SK-N-SH (cell line): ENCODE data around the gene FCRL6. TPM values are rescaled to one million over a fixed set of nuclear protein-coding genes. Genes with fewer than 3 reads are reported as not detected.
A peak's percentile ranks its signal among the peaks of the same experiment; 100 is the strongest.

Source experiments
- CTCF ChIA-PET: fragments of 300-600, 350-600 bp; formaldehyde crosslinking; extraction: SDS; loops from one replicate; lab custom pipeline; 2021; lab: Yijun Ruan, JAX
- POLR2A ChIA-PET: fragments of 350-600 bp; sonication (Branson Sonifier 250); formaldehyde crosslinking; extraction: SDS; loops from one replicate; lab custom pipeline; 2020; ENCODE audit warnings: antibody characterized with exemption, inconsistent platforms; lab: Yijun Ruan, JAX
- DNase-seq: peaks from one replicate; pipeline ENCODE4 v3.0.0; 2012
- H2AFZ ChIP-seq: fragments of 200-600 bp; sonication (generic); 2 replicates; pipeline ENCODE4 v1.8.1; 2016; ENCODE audit warnings: antibody characterized with exemption, mild to moderate bottlenecking, low read depth
- H3F3A ChIP-seq: fragments of 200-600 bp; sonication (generic); replicated peaks from 2 replicates; pipeline ENCODE3; 2016; ENCODE audit warnings: antibody characterized with exemption, mild to moderate bottlenecking; ENCODE audit not compliant: insufficient read depth
- H3K27ac ChIP-seq, 2 experiments: fragments of 200-500 bp in 1 of 2; fragments of 200-600 bp in 1 of 2; sonication (Bioruptor generic) in 1 of 2; sonication (generic), shearing (Covaris generic) in 1 of 2; 2 replicates each; pipeline versions ENCODE4 v1.5.1 to v1.6.1; 2014 to 2016; ENCODE audit warnings: low read depth in 2 of 2, inconsistent platforms in 1 of 2, low read length in 1 of 2, mild to moderate bottlenecking in 1 of 2, mixed read lengths in 1 of 2
- H3K27me3 ChIP-seq: fragments of 200-600 bp; sonication (generic), shearing (Covaris generic); 2 replicates; pipeline ENCODE4 v1.6.1; 2016; ENCODE audit warnings: mixed run types; ENCODE audit not compliant: insufficient read depth
- H3K36me3 ChIP-seq, 2 experiments: fragments of 200-500 bp in 1 of 2; fragments of 200-600 bp in 1 of 2; sonication (Bioruptor generic) in 1 of 2; sonication (generic) in 1 of 2; replicated peaks in 1 of 2; 2 replicates each; pipeline versions ENCODE3 to v1.5.1; 2014 to 2016; ENCODE audit warnings: low read length in 1 of 2, mild to moderate bottlenecking in 1 of 2; ENCODE audit not compliant: insufficient read depth in 2 of 2, control insufficient read depth in 1 of 2
- H3K4me1 ChIP-seq, 2 experiments: fragments of 200-500 bp in 1 of 2; fragments of 200-600 bp in 1 of 2; sonication (Bioruptor generic) in 1 of 2; sonication (generic), shearing (Covaris generic) in 1 of 2; 2 replicates each; pipeline versions ENCODE4 v1.5.1 to v1.6.1; 2014 to 2016; ENCODE audit warnings: low read depth in 1 of 2, low read length in 1 of 2, mixed run types in 1 of 2; ENCODE audit not compliant: insufficient read depth in 2 of 2, control insufficient read depth in 1 of 2
- H3K4me2 ChIP-seq: fragments of 200-600 bp; sonication (generic), shearing (Covaris generic); 2 replicates; pipeline ENCODE4 v1.6.1; 2017; ENCODE audit warnings: mixed run types
- H3K4me3 ChIP-seq, 2 experiments: fragments of 200-500 bp in 1 of 2; fragments of 200-600 bp in 1 of 2; sonication (Bioruptor generic) in 1 of 2; sonication (generic), shearing (Covaris generic) in 1 of 2; 2 replicates each; pipeline versions ENCODE4 v1.5.1 to v1.8.1; 2014 to 2016; ENCODE audit warnings: low read depth in 2 of 2, inconsistent platforms in 1 of 2, low read length in 1 of 2, mild to moderate bottlenecking in 1 of 2, mixed read lengths in 1 of 2, moderate library complexity in 1 of 2
- H3K79me2 ChIP-seq: fragments of 200-600 bp; sonication (generic); 2 replicates; pipeline ENCODE4 v1.8.1; 2017; ENCODE audit warnings: mild to moderate bottlenecking; ENCODE audit not compliant: insufficient read depth
- H3K9ac ChIP-seq: fragments of 200-600 bp; sonication (generic); 2 replicates; pipeline ENCODE4 v1.6.1; 2017; ENCODE audit warnings: mixed run types
- H3K9me2 ChIP-seq: fragments of 200-600 bp; sonication (generic); 2 replicates; pipeline ENCODE4 v1.6.1; 2017; ENCODE audit warnings: mixed run types
- H3K9me3 ChIP-seq: fragments of 200-600 bp; sonication (generic); 2 replicates; pipeline ENCODE4 v1.6.1; 2017; ENCODE audit warnings: mixed run types, mild to moderate bottlenecking, moderate library complexity
- H4K20me1 ChIP-seq: fragments of 200-600 bp; sonication (generic); 2 replicates; pipeline ENCODE4 v1.6.1; 2017; ENCODE audit warnings: mild to moderate bottlenecking, mixed run types; ENCODE audit not compliant: insufficient read depth
- CTCF ChIP-seq: fragments of 200-600 bp; sonication (generic); IDR thresholded peaks from 2 replicates; pipeline ENCODE4 v1.6.1; 2017; ENCODE audit warnings: antibody characterized with exemption, mild to moderate bottlenecking, moderate library complexity
- FOSL2 ChIP-seq: IDR thresholded peaks from 2 replicates; pipeline ENCODE4 v1.4.0; 2012; ENCODE audit warnings: low read depth, mild to moderate bottlenecking, moderate library complexity, borderline replicate concordance
- JUND ChIP-seq: IDR thresholded peaks from 2 replicates; pipeline ENCODE4 v1.4.0; 2012
- MEF2A ChIP-seq: IDR thresholded peaks from 2 replicates; pipeline ENCODE4 v1.4.0; 2012; ENCODE audit warnings: low read depth, borderline replicate concordance
- NFIC ChIP-seq: IDR thresholded peaks from 2 replicates; pipeline ENCODE4 v1.4.0; 2012; ENCODE audit warnings: borderline replicate concordance
- NRF1 ChIP-seq: IDR thresholded peaks from 2 replicates; pipeline ENCODE4 v1.6.1; 2012; ENCODE audit warnings: low read depth, mild to moderate bottlenecking, low read length
- RCOR1 ChIP-seq: fragments of 150-350 bp; IDR thresholded peaks from 2 replicates; pipeline ENCODE4 v1.6.1; 2017; ENCODE audit warnings: antibody characterized with exemption, low read length
- RXRA ChIP-seq: IDR thresholded peaks from 2 replicates; pipeline ENCODE4 v1.4.0; 2012; ENCODE audit warnings: low read depth, mild to moderate bottlenecking, borderline replicate concordance
- SIN3A ChIP-seq: IDR thresholded peaks from 2 replicates; pipeline ENCODE4 v1.6.1; 2012; ENCODE audit warnings: low read depth, mild to moderate bottlenecking, low read length, moderate library complexity, borderline replicate concordance
- SMC3 ChIP-seq: IDR thresholded peaks from 2 replicates; pipeline ENCODE4 v1.6.1; 2012; ENCODE audit warnings: low read depth, low read length, improper control_type of control experiment
- TCF12 ChIP-seq: IDR thresholded peaks from 2 replicates; pipeline ENCODE4 v1.4.0; 2012
- TEAD4 ChIP-seq: IDR thresholded peaks from 2 replicates; pipeline ENCODE4 v1.4.0; 2012; ENCODE audit warnings: mild to moderate bottlenecking, borderline replicate concordance; ENCODE audit not compliant: insufficient read depth
- USF1 ChIP-seq: IDR thresholded peaks from 2 replicates; pipeline ENCODE4 v1.4.0; 2012; ENCODE audit warnings: low read depth, borderline replicate concordance
- USF2 ChIP-seq: fragments of 150-350 bp; IDR thresholded peaks from 2 replicates; pipeline ENCODE4 v1.6.1; 2017; ENCODE audit warnings: antibody characterized with exemption, low read length, low read depth, borderline replicate concordance
- YY1 ChIP-seq: IDR thresholded peaks from 2 replicates; pipeline ENCODE4 v1.4.0; 2012; ENCODE audit warnings: low read depth, mild to moderate bottlenecking
- WGBS: methylation state at CpG from one replicate; pipeline ENCODE4 v1.1.6; 2017; ENCODE audit warnings: low lambda C conversion rate; 5-methylcytosine and 5-hydroxymethylcytosine counted together
- polyA plus RNA-seq, 3 experiments: library from polyadenylated mRNA; depleted of rRNA; stranded (reverse); fragments of >200 nt; gene quantifications; 2 replicates each; pipeline ENCODE4 v1.2.3, GENCODE V29; 2012
- TF ChIP-seq, protein P1 (sequence below): IDR thresholded peaks from 2 replicates; pipeline ENCODE4 v1.4.0; 2012; ENCODE audit warnings: low read depth
- TF ChIP-seq, protein P2 (sequence below): fragments of 150-350 bp; IDR thresholded peaks from 2 replicates; pipeline ENCODE4 v1.6.1; 2016; ENCODE audit warnings: mild to moderate bottlenecking, low read depth, low read length

Gene FCRL6
- polyA plus RNA-seq, 1 of the 3 experiments (the other 2 are of a cell fraction) = not detected

DNA sequence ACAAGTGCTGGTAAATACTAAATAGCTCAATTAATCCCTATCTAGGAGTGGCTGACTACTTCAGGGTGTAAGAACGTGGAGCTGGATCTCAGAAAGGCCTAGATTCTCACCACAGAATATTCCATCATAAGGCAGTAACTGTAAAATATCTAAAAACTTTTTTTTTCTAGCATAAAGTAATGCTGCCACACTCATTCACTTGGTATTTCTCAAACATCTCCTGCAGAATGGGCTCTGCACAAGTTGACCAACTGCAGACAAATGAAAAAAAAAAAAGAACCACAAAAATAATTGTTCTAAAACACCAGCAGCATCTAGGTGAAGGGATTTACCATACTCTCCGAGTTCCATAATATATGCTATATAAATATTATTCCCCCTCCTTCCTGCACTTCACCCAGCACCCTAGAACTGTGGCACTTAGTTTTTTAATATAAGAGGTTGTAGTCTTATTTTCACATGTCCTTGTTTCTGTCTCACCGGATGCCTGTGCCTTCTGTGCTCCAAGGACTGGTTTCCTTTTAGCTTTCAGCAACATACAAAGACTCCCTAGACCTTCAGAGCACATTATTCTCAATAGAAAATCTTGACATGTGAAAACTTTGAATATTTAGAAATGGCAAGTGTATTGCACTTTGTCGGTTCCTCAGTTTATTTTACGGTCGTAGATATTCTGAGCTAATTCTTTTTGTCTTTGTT lies 51.4 kb downstream of the FCRL6 start (continued):
- TF ChIP-seq NRF1 (no peak), RCOR1 (no peak), USF2 (no peak), YY1 (no peak), JUND (no peak), USF1 (no peak), TEAD4 (no peak), FOSL2 (no peak), RXRA (no peak), TCF12 (no peak)
- TF ChIP-seq, protein P1, sequence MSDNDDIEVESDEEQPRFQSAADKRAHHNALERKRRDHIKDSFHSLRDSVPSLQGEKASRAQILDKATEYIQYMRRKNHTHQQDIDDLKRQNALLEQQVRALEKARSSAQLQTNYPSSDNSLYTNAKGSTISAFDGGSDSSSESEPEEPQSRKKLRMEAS = no peak

DNA sequence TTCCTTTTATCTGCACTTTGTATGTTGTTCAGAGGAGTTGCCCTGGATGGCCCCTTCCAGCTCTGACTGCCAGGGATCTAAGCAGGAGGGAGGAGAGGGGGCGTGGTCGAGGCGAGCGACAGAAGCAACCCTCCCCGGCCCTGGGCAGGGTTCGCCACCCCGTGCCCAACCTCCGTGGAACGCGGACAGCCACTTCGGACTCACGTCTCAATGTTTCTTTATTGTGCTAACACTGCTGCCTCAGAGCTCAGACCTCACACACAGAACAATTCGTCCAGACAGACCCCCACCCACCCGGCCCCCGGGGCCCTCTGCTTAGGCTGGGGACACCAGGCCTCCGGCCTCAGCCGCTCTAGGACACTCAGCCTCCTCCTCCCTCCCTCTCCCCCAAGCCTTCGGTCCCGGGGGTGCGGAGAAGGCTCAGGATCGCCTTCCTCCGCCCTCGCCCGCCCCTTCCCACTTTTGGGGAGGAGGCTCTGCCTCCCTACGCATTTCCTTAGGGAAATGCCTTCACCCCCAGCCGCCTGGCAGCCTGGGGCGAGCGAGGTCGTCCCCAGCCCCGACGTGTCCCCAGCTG lies 52.0 kb downstream of the FCRL6 start:
- CTCF ChIA-PET = interaction anchor here (0.8 to 2.1 kb wide), 5 partner anchors 27 to 56 kb away, joined by 3 to 13 read pairs (median 6); no protein-coding TSS in a partner anchor

More for the DNA sequence above, 52.0 kb downstream of the FCRL6 start:
- WGBS = 11% methylated on average over 20 of the region's 31 CpGs
- DNase-seq = peak; percentile 72
- H4K20me1 ChIP-seq = no peaks in the 10 kb centered on the region
- peak overlapping the region; percentile 19 for H2AFZ ChIP-seq
- peaks cover 6 to 12% of the 10 kb centered on the region in 2 experiments; a peak in 3 of 4 replicates for H3K4me1 ChIP-seq
- H3K79me2 ChIP-seq = no peaks in the 10 kb centered on the region
- H3K9me2 ChIP-seq = no peaks in the 10 kb centered on the region
- H3F3A ChIP-seq = peaks cover 19% of the 10 kb centered on the region
- no peaks in the 10 kb centered on the region for H3K36me3 ChIP-seq
- peak overlapping the region; percentile 36 to 49; a peak in 2 of 4 replicates for H3K4me3 ChIP-seq
- H3K27me3 ChIP-seq = no peaks in the 10 kb centered on the region
- peak overlapping the region; percentile 59 for H3K9ac ChIP-seq
- peak overlapping the region in 1 of 2 experiments; percentile 56; a peak in 3 of 4 replicates for H3K27ac ChIP-seq
- H3K4me2 ChIP-seq = peak overlapping the region; percentile 71
- TF ChIP-seq MEF2A (no peak), NRF1 (no peak), NFIC (no peak), CTCF (no peak), JUND (no peak), SMC3 (no peak), SIN3A (no peak)
- TF ChIP-seq, protein P2, sequence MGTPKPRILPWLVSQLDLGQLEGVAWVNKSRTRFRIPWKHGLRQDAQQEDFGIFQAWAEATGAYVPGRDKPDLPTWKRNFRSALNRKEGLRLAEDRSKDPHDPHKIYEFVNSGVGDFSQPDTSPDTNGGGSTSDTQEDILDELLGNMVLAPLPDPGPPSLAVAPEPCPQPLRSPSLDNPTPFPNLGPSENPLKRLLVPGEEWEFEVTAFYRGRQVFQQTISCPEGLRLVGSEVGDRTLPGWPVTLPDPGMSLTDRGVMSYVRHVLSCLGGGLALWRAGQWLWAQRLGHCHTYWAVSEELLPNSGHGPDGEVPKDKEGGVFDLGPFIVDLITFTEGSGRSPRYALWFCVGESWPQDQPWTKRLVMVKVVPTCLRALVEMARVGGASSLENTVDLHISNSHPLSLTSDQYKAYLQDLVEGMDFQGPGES = no peak
- TF ChIP-seq, protein P1 = no peak
- POLR2A ChIA-PET = no interaction called here
- no peaks in the 10 kb centered on the region for H3K9me3 ChIP-seq
